ENCODE results near the gene NRXN3.

Gene NRXN3

GRCh38 chr14:78666336-78667056 is 496.3 kb downstream of the NRXN3 start:
- DNase-seq = no peak

- DNase-seq = no peak
Observed at GRCh38 chr14:78667141-78667540, 497.0 kb downstream of the NRXN3 start.

GRCh38 chr14:78673845-78674244 is 503.7 kb downstream of the NRXN3 start:
- peak; percentile 29 for DNase-seq

- DNase-seq = no peak
Observed at GRCh38 chr14:78674820-78675219, 504.6 kb downstream of the NRXN3 start.

GRCh38 chr14:78683206-78683605 is 513.0 kb downstream of the NRXN3 start:
- DNase-seq = no peak

- DNase-seq = peak; percentile 61
Observed at GRCh38 chr14:78683981-78684380, 513.8 kb downstream of the NRXN3 start.

GRCh38 chr14:78688503-78688902 is 518.3 kb downstream of the NRXN3 start:
- DNase-seq = no peak

- no peak for DNase-seq
Observed at GRCh38 chr14:78690836-78691235, 520.7 kb downstream of the NRXN3 start.

GRCh38 chr14:78697341-78697740 is 527.2 kb downstream of the NRXN3 start:
- peak; percentile 80 for DNase-seq

- no peak for DNase-seq
Observed at GRCh38 chr14:78698991-78699390, 528.8 kb downstream of the NRXN3 start.

GRCh38 chr14:78700236-78700635 is 530.1 kb downstream of the NRXN3 start:
- peak; percentile 62 for DNase-seq

- peak; percentile 20 for DNase-seq
Observed at GRCh38 chr14:78701246-78701645, 531.1 kb downstream of the NRXN3 start.

GRCh38 chr14:78704965-78705364 is 534.8 kb downstream of the NRXN3 start:
- DNase-seq = no peak

- no peak for DNase-seq
Observed at GRCh38 chr14:78705989-78706388, 535.8 kb downstream of the NRXN3 start.

GRCh38 chr14:78709795-78710557 is 539.8 kb downstream of the NRXN3 start:
- DNase-seq = peak; percentile 83

- DNase-seq = peak; percentile 67
Observed at GRCh38 chr14:78710963-78711362, 540.8 kb downstream of the NRXN3 start.

- DNase-seq = no peak
Observed at GRCh38 chr14:78713716-78714115, 543.5 kb downstream of the NRXN3 start.

- DNase-seq = no peak
Observed at GRCh38 chr14:78714711-78715110, 544.5 kb downstream of the NRXN3 start.

- peak; percentile 78 for DNase-seq
Observed at GRCh38 chr14:78721756-78722480, 551.7 kb downstream of the NRXN3 start.

GRCh38 chr14:78725086-78725485 is 554.9 kb downstream of the NRXN3 start:
- DNase-seq = peak; percentile 95

GRCh38 chr14:78737116-78737515 is 566.9 kb downstream of the NRXN3 start:
- DNase-seq = no peak

GRCh38 chr14:78737601-78738000 is 567.4 kb downstream of the NRXN3 start:
- DNase-seq = peak; percentile 50

- DNase-seq = no peak
Observed at GRCh38 chr14:78746086-78746595, 576.0 kb downstream of the NRXN3 start.
